Bronchial epithelial cell (primary cell): Measurements from ENCODE around the gene IGLON5. TPM values are rescaled to one million over a fixed set of nuclear protein-coding genes. Genes with fewer than 3 reads are reported as not detected.

ENCODE experiments used
- DNase-seq: peaks from one replicate; pipeline ENCODE4 v3.0.0-alpha.2; 2010; ENCODE audit warnings: low read depth
- FAIRE-seq: peaks from 2 replicates; lab custom pipeline; 2011; peaks lifted over from hg19 to GRCh38; lab: Jason Lieb, UNC
- H3K27me3 ChIP-seq: 2 replicates; pipeline ENCODE4 v1.5.1; 2011; ENCODE audit warnings: low read length; ENCODE audit not compliant: control insufficient read depth, insufficient read depth
- H3K36me3 ChIP-seq: 2 replicates; pipeline ENCODE4 v1.5.1; 2011; ENCODE audit warnings: low read length; ENCODE audit not compliant: control insufficient read depth, insufficient read depth
- H3K4me3 ChIP-seq: 2 replicates; pipeline ENCODE4 v1.5.1; 2011; ENCODE audit warnings: mild to moderate bottlenecking, low read depth, low read length, control low read depth
- CTCF ChIP-seq: IDR thresholded peaks from 2 replicates; pipeline ENCODE4 v1.5.1; 2011; ENCODE audit warnings: mild to moderate bottlenecking, moderate library complexity, low read length, control low read depth, inconsistent platforms; ENCODE audit not compliant: insufficient read depth, severe bottlenecking
- total RNA-seq: library from RNA; depleted of rRNA; stranded (reverse); fragments of >200 nt; gene quantifications from 2 replicates; pipeline ENCODE4 v1.2.1, GENCODE V29; 2014

IGLON5 gene
- total RNA-seq, 1 donor from 2014 or later = not detected

DNA sequence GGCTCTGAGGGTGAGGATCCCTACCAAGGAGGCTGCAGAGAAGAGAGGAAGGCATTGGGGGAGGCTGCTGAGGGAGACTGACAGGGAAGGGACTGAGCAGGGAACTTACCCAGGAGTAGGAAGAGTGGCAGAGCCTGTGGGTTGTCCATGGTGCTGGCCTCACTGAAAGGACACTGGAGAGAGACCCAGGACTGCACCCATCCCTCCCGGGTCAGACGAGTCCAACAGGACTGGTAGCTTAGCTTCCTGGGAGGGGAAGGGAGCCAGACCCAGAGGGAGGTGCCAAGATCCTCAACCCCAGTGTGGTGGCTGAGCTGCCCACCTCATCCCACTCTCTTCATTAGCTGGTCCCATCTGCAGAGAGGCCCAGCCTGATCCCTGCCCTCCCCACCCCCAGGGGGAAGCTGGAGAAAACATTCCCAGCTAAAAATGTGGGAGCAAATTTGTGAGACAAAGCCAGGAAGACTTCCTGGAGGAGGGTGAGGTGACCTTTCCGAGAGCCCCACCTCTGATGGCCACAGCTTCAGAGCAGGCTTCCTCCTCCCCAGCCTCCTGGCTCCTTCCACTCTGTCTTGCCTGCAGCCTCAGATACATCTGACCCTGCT lies 30.6 kb downstream of the IGLON5 start, which contains the start of gene VSIG10L:
Gene VSIG10L (minus strand): TSS at position 164 of the 605 bp plus-strand sequence. CDS start 15 bp downstream, at position 149.
- DNase-seq (no peak), FAIRE-seq (no peak)
- Histone ChIP-seq H3K27me3 (no peaks in the 10 kb centered on the region), H3K4me3 (no peak within 1 kb of the TSS), H3K36me3 (peaks cover 3% of the 10 kb centered on the region)
- no peak for TF ChIP-seq CTCF

GRCh38 chr19:51342631-51343569 lies 31.5 kb downstream of the IGLON5 start:
- H3K27me3 ChIP-seq = no peaks in the 10 kb centered on the region
- DNase-seq (no peak), FAIRE-seq (no peak)
- H3K36me3 ChIP-seq = peaks cover 3% of the 10 kb centered on the region
- TF ChIP-seq CTCF = no peak
- H3K4me3 ChIP-seq = no peak overlapping the region

GRCh38 chr19:51345076-51345620 lies 33.7 kb downstream of the IGLON5 start:
- TF ChIP-seq CTCF = no peak
- H3K36me3 ChIP-seq = peaks cover 3% of the 10 kb centered on the region
- DNase-seq (no peak), FAIRE-seq (no peak)
- H3K27me3 ChIP-seq = no peaks in the 10 kb centered on the region
- H3K4me3 ChIP-seq = no peak overlapping the region

GRCh38 chr19:51346742-51347141 lies 35.3 kb downstream of the IGLON5 start:
- FAIRE-seq = no peak
- H3K4me3 ChIP-seq = no peak overlapping the region
- peaks cover 4% of the 10 kb centered on the region for H3K36me3 ChIP-seq
- no peaks in the 10 kb centered on the region for H3K27me3 ChIP-seq
- DNase-seq = no peak
- TF ChIP-seq CTCF = no peak

DNA sequence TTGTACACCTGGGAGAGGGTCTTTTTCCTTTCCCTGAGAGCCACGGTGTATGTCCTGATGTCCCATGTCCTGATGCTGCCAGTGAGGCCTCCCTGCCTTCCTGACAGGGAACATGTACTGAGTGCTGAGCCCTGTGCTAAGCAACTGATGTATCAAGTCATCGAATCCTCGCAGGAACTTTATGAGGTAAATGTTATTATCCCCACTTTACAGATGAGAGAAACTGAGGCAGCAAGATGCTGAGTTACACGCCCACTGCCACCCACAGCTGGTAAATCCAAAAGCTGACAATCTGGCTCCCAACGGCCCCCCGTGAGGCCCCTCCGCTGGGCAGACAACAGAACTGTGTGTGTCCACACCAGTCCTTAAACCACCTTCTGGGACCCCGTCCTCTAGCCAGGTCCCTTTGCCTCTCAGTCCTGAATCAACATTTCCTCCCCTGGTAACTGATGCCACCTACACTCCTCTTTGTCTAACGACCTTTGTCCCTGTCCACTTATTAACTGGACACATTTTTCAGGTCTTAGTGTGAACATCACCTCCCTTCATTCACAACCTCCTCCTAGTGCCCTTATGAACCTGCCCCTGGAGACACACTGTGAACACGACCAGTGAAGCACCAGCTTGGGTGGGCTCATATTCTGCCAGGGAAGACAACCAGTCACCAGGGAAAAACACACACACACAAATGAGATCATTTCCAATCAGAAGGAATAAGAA lies 35.9 kb downstream of the IGLON5 start:
- DNase-seq = no peak
- peaks cover 6% of the 10 kb centered on the region for H3K36me3 ChIP-seq
- H3K27me3 ChIP-seq = no peaks in the 10 kb centered on the region
- FAIRE-seq = no peak
- no peak for TF ChIP-seq CTCF
- H3K4me3 ChIP-seq = no peak overlapping the region
